Mucosa of descending colon (tissue), 3 donors: ENCODE results near the gene PDE10A. TPM values are rescaled to one million over a fixed set of nuclear protein-coding genes. Genes with fewer than 3 reads are reported as not detected.
A peak's percentile ranks its signal among the peaks of the same experiment; 100 is the strongest.

Experiments
- ATAC-seq: fragments of 200-7000 bp; cut with Tn5 transposase; one replicate; pipeline ENCODE4 v1.9.1; 2020; ENCODE audit warnings: mild to moderate bottlenecking, moderate library complexity
- DNase-seq, 3 donors: peaks; one replicate each; pipeline ENCODE4 v3.0.0-alpha.2; 2020
- H3K36me3 ChIP-seq: fragments of 200-600 bp; one replicate; pipeline ENCODE4 v1.8.0; 2021; ENCODE audit warnings: low read depth, mild to moderate bottlenecking
- H3K4me1 ChIP-seq: fragments of 200-600 bp; one replicate; pipeline ENCODE4 v1.8.0; 2021; ENCODE audit warnings: low read depth, mild to moderate bottlenecking
- H3K4me3 ChIP-seq: fragments of 200-600 bp; one replicate; pipeline ENCODE4 v1.8.0; 2021; ENCODE audit warnings: mild to moderate bottlenecking
- H3K9me3 ChIP-seq: fragments of 200-600 bp; one replicate; pipeline ENCODE4 v1.8.0; 2021; ENCODE audit warnings: mild to moderate bottlenecking
- intact Hi-C, 2 donors: fragments of 100-400 bp; cut with DNase I in 1 of 2; cut with micrococcal nuclease in 1 of 2; formaldehyde crosslinking; loops; one replicate each; pipeline versions ENCODE4 v1.11.0 to v1.11.1; 2022; cut with DNase I, micrococcal nuclease
- total RNA-seq, 3 donors: library from RNA; stranded (reverse); fragmentation: NEBNext Ultra II Directional in 2 of 3; extraction: Animal tissue kit (Norgen Biotek cat#: 25700) in 2 of 3; gene quantifications; one replicate each; pipeline versions ENCODE4 v1.2.1 to v1.2.4, GENCODE V29; 2021 to 2023
- TF ChIP-seq, protein P1 (sequence below): fragments of 200-600 bp; IDR thresholded peaks from one replicate; pipeline ENCODE4 v1.8.0; 2022; ENCODE audit warnings: antibody characterized with exemption, mild to moderate bottlenecking
- donor health status: DM: no; HTN: no; CAD: no; lungs with moderate emphysema.
- donor health status: DM: no; HTN: no; CAD: no.
- donor health status: DM: no; HTN: yes; CAD: no.

PDE10A gene
- total RNA-seq, 3 donors from 2014 or later, result 1.7 to 18.0 (median 1.7) TPM

DNA sequence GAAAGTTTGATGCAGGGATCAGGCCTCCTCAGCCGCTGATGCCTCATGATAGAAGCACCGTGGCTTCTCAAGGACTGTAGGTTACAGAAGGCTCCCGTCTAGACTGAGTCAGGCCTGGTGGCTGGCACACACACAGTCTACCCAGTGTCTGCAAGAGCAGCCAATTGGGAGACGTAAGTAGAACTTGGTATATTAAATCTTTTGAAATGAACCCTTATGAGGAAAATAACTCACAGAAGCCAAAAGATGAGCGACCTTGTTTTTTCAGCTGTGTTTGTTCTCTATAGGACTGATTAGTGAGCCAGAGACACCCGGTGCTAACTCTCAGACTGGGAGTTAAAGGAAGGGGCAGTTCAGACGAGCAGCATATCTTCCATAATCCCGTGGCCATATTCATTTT, 5.9 kb upstream of the PDE10A start:
- intact Hi-C loops, result no loop called here
- TF ChIP-seq, protein P1, sequence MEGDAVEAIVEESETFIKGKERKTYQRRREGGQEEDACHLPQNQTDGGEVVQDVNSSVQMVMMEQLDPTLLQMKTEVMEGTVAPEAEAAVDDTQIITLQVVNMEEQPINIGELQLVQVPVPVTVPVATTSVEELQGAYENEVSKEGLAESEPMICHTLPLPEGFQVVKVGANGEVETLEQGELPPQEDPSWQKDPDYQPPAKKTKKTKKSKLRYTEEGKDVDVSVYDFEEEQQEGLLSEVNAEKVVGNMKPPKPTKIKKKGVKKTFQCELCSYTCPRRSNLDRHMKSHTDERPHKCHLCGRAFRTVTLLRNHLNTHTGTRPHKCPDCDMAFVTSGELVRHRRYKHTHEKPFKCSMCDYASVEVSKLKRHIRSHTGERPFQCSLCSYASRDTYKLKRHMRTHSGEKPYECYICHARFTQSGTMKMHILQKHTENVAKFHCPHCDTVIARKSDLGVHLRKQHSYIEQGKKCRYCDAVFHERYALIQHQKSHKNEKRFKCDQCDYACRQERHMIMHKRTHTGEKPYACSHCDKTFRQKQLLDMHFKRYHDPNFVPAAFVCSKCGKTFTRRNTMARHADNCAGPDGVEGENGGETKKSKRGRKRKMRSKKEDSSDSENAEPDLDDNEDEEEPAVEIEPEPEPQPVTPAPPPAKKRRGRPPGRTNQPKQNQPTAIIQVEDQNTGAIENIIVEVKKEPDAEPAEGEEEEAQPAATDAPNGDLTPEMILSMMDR, result no peak

DNA sequence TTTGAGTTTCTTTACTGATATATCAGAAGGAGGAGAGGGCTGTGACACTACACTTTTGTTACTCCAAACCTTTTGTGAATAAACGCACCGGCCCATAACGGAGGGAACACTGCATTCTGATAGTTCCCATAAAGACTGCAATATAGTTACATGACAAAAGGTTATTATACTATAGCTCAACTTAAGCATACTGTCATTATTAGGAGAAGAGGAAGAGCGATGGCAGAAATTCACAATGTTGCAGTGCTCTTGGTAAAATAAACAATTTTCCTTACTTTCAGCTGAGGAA, 2.3 kb upstream of the PDE10A start:
- intact Hi-C loops, result no loop called here
- Histone ChIP-seq H3K9me3 (no peaks in the 10 kb centered on the region), H3K36me3 (no peaks in the 10 kb centered on the region), H3K4me1 (no peaks in the 10 kb centered on the region), H3K4me3 (no peak overlapping the region)
- ATAC-seq, result no peak
- no peak for DNase-seq
- TF ChIP-seq, protein P1, result no peak

More for the DNA sequence above, 5.9 kb upstream of the PDE10A start:
- H3K9me3 ChIP-seq, result no peaks in the 10 kb centered on the region
- no peak for ATAC-seq
- H3K4me1 ChIP-seq, result no peaks in the 10 kb centered on the region
- no peaks in the 10 kb centered on the region for H3K36me3 ChIP-seq
- no peak for DNase-seq
- H3K4me3 ChIP-seq, result no peak overlapping the region

DNA sequence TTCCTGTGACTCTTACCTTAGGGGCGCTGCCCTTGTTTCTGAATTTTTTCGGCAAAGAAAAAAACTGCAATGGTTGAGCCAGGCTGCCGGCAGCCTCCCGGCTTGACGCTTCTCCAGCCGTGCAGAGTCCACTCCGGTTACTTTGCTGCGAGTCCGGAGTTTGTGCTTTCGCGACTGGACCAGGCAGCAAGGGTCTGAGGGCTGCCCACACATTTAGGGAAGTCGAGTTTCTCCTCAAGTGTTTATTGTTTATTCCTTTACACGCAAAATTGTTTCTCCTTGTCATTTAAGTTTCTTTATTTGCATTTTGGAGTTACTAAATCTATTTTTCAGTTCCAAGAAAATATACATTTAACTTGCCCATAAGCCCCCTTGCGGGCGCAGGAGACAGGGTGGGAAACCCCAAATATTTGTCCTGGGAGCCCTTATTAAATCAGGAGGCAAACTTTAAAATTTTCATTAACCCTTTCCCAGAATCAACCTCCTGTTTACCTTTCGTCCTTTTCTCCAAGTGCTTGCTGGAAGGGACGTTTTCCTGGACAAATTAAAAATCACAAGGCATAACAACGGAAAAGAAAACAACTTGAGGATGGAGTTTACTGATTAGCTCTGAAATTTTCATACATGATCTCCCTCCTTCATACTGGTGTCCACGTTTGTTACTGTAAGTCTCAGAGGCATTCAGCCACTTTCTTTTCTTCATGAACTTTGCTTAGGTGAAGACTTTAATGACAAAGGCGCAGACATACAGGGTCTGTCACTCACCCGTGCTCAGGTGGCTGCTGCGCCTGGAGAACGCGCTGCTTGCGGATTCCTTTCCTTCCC, 1.7 kb upstream of the PDE10A start:
- H3K9me3 ChIP-seq, result no peaks in the 10 kb centered on the region
- H3K4me3 ChIP-seq, result no peak overlapping the region
- intact Hi-C loops, result no loop called here
- DNase-seq (no peak), ATAC-seq (no peak)
- TF ChIP-seq, protein P1, result no peak
- no peaks in the 10 kb centered on the region for H3K36me3 ChIP-seq
- H3K4me1 ChIP-seq, result no peaks in the 10 kb centered on the region

DNA sequence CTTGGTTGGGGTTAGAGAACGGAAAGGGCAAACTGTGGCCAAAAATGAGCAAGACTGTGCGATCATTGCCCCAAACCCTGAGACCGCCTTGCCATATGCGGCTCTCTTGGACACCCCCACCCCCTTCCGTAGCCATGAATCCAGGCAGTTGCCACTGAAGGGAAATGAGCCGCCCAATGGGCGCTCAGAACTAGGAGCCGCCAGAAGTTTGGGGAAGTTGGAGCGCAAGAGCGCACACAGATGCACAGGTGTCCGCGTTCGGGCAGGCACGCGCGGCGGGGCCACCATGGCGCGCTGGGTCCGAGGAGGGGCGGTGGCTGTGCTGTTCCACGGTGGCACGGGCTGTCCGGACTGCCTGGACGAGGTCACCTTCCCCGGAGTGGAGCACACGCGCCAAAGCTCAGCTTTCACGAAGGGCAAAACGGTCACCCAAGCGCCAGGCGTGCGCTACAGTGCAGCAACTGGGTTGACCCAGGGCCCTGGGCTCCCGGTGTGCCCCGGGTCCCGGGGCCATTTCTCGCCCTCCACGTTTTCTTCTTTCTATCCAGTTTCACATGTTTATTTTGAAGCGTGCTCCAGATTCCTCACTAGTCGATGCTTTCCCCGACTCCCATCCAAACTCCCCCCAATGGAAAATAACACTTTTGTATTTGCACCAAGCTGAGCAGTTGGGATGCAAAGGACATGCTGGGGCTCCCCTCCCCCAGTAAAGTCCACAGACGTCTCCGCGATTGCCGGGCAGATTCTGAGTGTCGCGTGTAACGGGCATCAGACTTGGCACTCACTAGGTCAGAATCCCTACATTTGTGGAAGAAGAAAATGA, 906 bp upstream of the PDE10A start:
- DNase-seq, result no peak

DNA sequence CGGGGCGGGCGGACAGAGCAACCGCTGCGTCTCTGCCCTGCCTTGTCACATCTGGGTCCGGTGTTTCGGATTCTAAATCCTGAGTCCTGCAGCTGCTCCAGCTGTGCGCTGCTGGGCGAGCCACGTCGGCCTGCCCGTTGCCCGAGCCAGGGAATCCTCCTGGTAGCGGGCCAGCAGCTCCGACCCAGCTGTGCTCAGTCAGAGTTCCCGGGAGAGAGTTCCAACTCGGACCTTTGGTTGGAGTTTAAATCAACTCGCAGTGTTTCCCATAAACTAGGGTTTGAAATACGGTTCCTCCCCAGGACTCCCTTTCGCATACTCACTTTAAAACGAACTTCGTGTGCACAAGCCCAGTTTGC, 315 bp upstream of the PDE10A start:
- TF ChIP-seq, protein P1, result no peak
- no peaks in the 10 kb centered on the region for H3K36me3 ChIP-seq
- peak in 1 of 3 donors; percentile 32 for DNase-seq
- peak; percentile 23 for ATAC-seq
- intact Hi-C loops, result no loop called here
- no peaks in the 10 kb centered on the region for H3K4me1 ChIP-seq
- H3K4me3 ChIP-seq, result no peak overlapping the region
- no peaks in the 10 kb centered on the region for H3K9me3 ChIP-seq

More for the DNA sequence above, 906 bp upstream of the PDE10A start:
- ATAC-seq, result peak; percentile 10
- Histone ChIP-seq H3K4me3 (no peak overlapping the region), H3K9me3 (no peaks in the 10 kb centered on the region), H3K36me3 (no peaks in the 10 kb centered on the region), H3K4me1 (no peaks in the 10 kb centered on the region)
- intact Hi-C loops, result no loop called here
- TF ChIP-seq, protein P1, result no peak
